Activated CD8-positive, alpha-beta T cell treated with anti-CD3 and anti-CD28 coated beads for 36 hours (primary cell): Measurements from ENCODE around the gene VMAC. TPM values are rescaled to one million over a fixed set of nuclear protein-coding genes. Genes with fewer than 3 reads are reported as not detected.

Experiments
- ATAC-seq: fragments of 200-7000 bp; cut with Tn5 transposase; one replicate; pipeline ENCODE4 v1.10.0; 2021; ENCODE audit warnings: mild to moderate bottlenecking, moderate library complexity
- CTCF ChIA-PET: fragments of 350-600 bp; sonication (Branson Sonifier 250); formaldehyde crosslinking; loops from one replicate; lab custom pipeline; 2021; ENCODE audit warnings: antibody characterized with exemption; lab: Charles Lee
- POLR2A ChIA-PET: fragments of 350-600 bp; sonication (Branson Sonifier 250); formaldehyde crosslinking; loops from one replicate; lab custom pipeline; 2021; ENCODE audit warnings: antibody characterized with exemption; lab: Charles Lee
- DNase-seq: peaks from one replicate; pipeline ENCODE4 v3.0.0-alpha.2; 2020
- H3K27ac Mint-ChIP-seq: one replicate; pipeline ENCODE4 v1.8.0; 2021; ENCODE audit warnings: mild to moderate bottlenecking, mixed read lengths
- H3K27me3 Mint-ChIP-seq: one replicate; pipeline ENCODE4 v1.8.0; 2021; ENCODE audit warnings: mixed read lengths
- H3K36me3 Mint-ChIP-seq: one replicate; pipeline ENCODE4 v1.8.0; 2021; ENCODE audit warnings: low read depth, mixed read lengths
- H3K4me1 Mint-ChIP-seq: one replicate; pipeline ENCODE4 v1.8.0; 2021; ENCODE audit warnings: low read depth, mixed read lengths
- H3K4me3 Mint-ChIP-seq: one replicate; pipeline ENCODE4 v1.8.0; 2021; ENCODE audit warnings: mild to moderate bottlenecking, moderate library complexity, mixed read lengths
- H3K9me3 Mint-ChIP-seq: one replicate; pipeline ENCODE4 v1.8.0; 2021; ENCODE audit warnings: mixed read lengths
- intact Hi-C: fragments of 100-400 bp; cut with micrococcal nuclease; formaldehyde crosslinking; loops from one replicate; pipeline ENCODE4 v1.10.0; 2022
- total RNA-seq, 2 experiments: library from RNA; stranded (reverse); gene quantifications; one replicate each; pipeline ENCODE4 v1.2.3, GENCODE V29; 2021
- TF ChIP-seq, protein P1 (sequence below): fragments of 200-600 bp; IDR thresholded peaks from one replicate; pipeline ENCODE4 v1.8.0; 2022; ENCODE audit warnings: antibody characterized with exemption, mild to moderate bottlenecking

Gene VMAC
- total RNA-seq, 2 experiments from 2014 or later, result 1.2 to 2.5 TPM

DNA sequence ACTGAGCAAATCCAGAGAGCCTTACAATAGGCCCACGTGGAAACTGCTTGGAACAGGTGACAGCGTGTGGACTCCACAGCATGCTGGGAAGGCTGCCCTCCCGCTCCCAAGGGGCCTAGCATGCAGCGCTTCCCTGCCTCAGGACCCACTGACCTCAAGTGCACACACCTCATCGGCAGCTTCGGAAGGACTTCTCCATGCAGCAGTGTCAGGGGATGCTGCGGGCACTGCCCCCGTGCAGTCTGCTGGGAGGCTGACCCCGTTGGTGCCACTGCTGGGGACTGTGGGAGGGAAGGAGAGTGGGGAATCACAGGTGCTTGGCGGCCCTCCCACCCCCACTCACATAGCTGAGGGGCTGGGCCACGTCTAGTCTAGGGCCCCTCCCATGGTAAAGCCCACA is 26.6 kb downstream of the VMAC start:
- Mint-ChIP-seq H3K27me3 (no peaks in the 10 kb centered on the region), H3K27ac (no peak overlapping the region)

DNA sequence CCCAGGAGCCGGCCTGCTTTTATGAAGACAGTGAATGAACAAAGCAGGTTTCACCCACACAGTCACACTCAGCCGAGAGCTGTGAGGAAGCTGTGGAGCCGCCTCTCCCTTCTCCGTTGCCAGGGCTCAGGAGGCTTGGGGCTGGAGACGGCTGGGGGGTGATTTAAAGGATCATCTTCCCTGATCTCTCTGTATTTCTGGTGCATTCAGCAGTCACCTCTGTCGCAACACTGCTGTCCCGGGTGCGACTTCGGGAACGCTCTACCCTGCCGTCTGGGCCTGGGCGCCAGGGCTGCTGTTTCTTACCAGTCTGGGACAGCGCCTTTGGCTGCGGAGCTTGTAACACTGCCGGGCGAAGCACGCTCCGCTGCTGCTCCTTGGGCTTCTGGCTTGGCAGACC is 27.5 kb downstream of the VMAC start:
- CTCF ChIA-PET, result no interaction called here
- no peak overlapping the region for H3K27ac Mint-ChIP-seq

More for the DNA sequence above, 26.6 kb downstream of the VMAC start:
- intact Hi-C loops, result no loop called here
- ATAC-seq (no peak), DNase-seq (no peak)
- H3K4me1 Mint-ChIP-seq, result no peaks in the 10 kb centered on the region
- no peaks in the 10 kb centered on the region for H3K9me3 Mint-ChIP-seq
- H3K4me3 Mint-ChIP-seq, result no peak overlapping the region
- peaks cover 18% of the 10 kb centered on the region for H3K36me3 Mint-ChIP-seq
- ChIA-PET POLR2A (no interaction called here), CTCF (no interaction called here)
- TF ChIP-seq, protein P1, sequence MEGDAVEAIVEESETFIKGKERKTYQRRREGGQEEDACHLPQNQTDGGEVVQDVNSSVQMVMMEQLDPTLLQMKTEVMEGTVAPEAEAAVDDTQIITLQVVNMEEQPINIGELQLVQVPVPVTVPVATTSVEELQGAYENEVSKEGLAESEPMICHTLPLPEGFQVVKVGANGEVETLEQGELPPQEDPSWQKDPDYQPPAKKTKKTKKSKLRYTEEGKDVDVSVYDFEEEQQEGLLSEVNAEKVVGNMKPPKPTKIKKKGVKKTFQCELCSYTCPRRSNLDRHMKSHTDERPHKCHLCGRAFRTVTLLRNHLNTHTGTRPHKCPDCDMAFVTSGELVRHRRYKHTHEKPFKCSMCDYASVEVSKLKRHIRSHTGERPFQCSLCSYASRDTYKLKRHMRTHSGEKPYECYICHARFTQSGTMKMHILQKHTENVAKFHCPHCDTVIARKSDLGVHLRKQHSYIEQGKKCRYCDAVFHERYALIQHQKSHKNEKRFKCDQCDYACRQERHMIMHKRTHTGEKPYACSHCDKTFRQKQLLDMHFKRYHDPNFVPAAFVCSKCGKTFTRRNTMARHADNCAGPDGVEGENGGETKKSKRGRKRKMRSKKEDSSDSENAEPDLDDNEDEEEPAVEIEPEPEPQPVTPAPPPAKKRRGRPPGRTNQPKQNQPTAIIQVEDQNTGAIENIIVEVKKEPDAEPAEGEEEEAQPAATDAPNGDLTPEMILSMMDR, result no peak

DNA sequence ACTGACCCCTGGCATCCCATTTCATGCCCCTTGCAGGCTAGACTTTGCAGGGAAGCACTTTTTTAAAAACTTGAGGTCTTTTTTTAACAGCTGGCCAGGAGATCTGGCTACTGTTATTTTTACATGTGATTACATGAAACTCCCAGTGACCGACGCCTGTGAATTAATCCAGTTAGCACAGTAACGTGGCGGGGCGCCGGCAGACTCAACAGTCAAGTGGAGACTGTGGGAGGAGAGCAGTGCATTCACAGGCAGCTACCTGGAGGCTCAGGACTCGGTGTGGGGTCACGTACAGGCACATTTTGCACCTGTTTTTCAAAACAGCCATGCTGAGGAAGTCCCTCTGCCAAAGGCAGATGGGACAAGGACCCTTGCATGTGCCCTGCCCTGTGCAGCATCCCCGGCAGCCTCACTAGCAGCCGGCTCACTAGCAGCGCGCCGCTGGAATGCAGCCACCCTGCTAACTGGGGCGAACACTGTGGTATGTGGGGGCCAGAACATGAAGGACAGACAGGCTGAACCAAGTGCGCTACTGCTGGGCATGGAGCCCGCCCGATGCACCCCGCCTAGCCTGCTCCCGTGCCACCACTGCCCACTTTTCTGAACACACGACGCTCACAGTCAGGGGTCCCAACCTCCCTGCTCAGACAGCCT is 28.1 kb downstream of the VMAC start:
- intact Hi-C loops, result no loop called here

More for the DNA sequence above, 27.5 kb downstream of the VMAC start:
- H3K27me3 Mint-ChIP-seq, result no peaks in the 10 kb centered on the region
- peaks cover 18% of the 10 kb centered on the region for H3K36me3 Mint-ChIP-seq
- POLR2A ChIA-PET, result no interaction called here
- DNase-seq, result no peak
- intact Hi-C loops, result no loop called here
- H3K9me3 Mint-ChIP-seq, result no peaks in the 10 kb centered on the region
- no peak for ATAC-seq
- TF ChIP-seq, protein P1, result no peak
- no peak overlapping the region for H3K4me3 Mint-ChIP-seq
- H3K4me1 Mint-ChIP-seq, result no peaks in the 10 kb centered on the region

DNA sequence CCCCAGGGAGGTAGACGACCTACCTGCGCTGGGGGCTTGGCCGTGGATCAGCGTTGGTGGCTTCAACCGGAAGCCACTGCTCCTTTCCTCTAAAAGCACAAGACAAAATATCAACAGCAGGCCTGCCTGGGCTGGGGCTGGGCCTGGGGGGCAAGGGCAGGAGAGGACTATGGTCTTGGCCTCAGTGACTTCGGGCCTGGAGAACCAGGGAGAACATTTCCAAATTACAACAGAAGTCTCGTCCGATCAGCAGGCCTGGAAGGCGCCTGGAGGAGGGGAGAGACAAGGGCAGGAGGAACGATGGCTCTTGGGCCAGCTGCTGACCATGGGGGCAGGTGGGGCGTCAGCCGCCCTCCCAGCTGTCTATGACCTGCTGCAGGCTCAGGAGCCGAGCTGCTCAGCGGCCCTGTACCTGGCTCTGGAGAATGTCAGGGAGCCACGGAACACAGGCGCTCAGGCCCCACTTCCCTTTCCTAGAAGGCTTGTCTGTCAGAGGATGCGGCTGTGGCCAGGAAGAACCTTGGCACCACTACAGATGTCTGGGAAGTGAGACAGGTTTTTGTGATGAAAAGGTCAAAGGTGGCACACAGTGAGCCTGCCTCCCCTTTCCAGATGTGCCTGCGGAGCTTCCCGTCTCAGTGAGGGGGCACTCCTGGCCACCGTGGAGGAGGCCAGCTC is 28.9 kb downstream of the VMAC start:
- Mint-ChIP-seq H3K27ac (no peak overlapping the region), H3K36me3 (peaks cover 16% of the 10 kb centered on the region), H3K27me3 (no peaks in the 10 kb centered on the region), H3K9me3 (no peaks in the 10 kb centered on the region), H3K4me3 (no peak overlapping the region), H3K4me1 (no peaks in the 10 kb centered on the region)
- ChIA-PET POLR2A (no interaction called here), CTCF (no interaction called here)
- no peak for DNase-seq
- intact Hi-C loops, result no loop called here
- ATAC-seq, result no peak
- TF ChIP-seq, protein P1, result no peak

More for the DNA sequence above, 28.1 kb downstream of the VMAC start:
- ChIA-PET CTCF (no interaction called here), POLR2A (no interaction called here)
- no peaks in the 10 kb centered on the region for H3K4me1 Mint-ChIP-seq
- no peaks in the 10 kb centered on the region for H3K9me3 Mint-ChIP-seq
- no peak overlapping the region for H3K27ac Mint-ChIP-seq
- TF ChIP-seq, protein P1, result no peak
- H3K36me3 Mint-ChIP-seq, result peaks cover 18% of the 10 kb centered on the region
- no peak overlapping the region for H3K4me3 Mint-ChIP-seq
- DNase-seq (no peak), ATAC-seq (no peak)
- H3K27me3 Mint-ChIP-seq, result no peaks in the 10 kb centered on the region

DNA sequence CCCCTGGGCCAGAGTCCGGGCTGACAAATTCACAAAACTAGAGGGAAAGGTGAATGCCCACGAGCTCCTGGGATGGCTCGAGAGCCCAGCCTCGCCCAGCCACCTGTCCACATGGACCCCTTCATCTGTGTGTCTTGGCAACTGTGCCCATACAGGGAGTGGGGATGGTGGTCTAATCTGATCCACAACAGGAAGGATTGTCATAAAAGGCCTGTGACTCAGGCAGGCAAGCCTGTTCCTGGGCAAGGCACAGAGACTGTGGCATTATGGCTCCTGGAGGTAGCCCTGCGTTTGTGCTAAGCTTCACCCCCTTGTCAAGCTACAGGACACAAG is 29.4 kb downstream of the VMAC start:
- intact Hi-C loops, result no loop called here
- H3K4me1 Mint-ChIP-seq, result no peaks in the 10 kb centered on the region
- H3K4me3 Mint-ChIP-seq, result no peak overlapping the region
- ChIA-PET POLR2A (no interaction called here), CTCF (no interaction called here)
- DNase-seq (no peak), ATAC-seq (no peak)
- peaks cover 11% of the 10 kb centered on the region for H3K36me3 Mint-ChIP-seq
- no peaks in the 10 kb centered on the region for H3K9me3 Mint-ChIP-seq
- TF ChIP-seq, protein P1, result no peak
- H3K27ac Mint-ChIP-seq, result no peak overlapping the region
- H3K27me3 Mint-ChIP-seq, result no peaks in the 10 kb centered on the region
